Mesendoderm (in vitro differentiated cells): Measurements from ENCODE around the gene MMP17.

Experiments
- DNase-seq: peaks from one replicate; pipeline ENCODE4 v3.0.0; 2013
- H2AK5ac ChIP-seq: 2 replicates; pipeline ENCODE4 v1.6.1; 2013; ENCODE audit warnings: low read length, inconsistent platforms
- H2BK120ac ChIP-seq: 2 replicates; pipeline ENCODE4 v1.6.1; 2013; ENCODE audit warnings: low read depth, mild to moderate bottlenecking, low read length, moderate library complexity, mixed read lengths
- H2BK15ac ChIP-seq: replicated peaks from 2 replicates; pipeline ENCODE4 v1.6.1; 2013; ENCODE audit warnings: low read depth, mild to moderate bottlenecking, moderate library complexity
- H2BK5ac ChIP-seq: 2 replicates; pipeline ENCODE4 v1.6.1; 2013; ENCODE audit warnings: low read length, inconsistent platforms
- H3K18ac ChIP-seq: 2 replicates; pipeline ENCODE4 v1.6.1; 2013; ENCODE audit warnings: mild to moderate bottlenecking, low read length, mixed read lengths
- H3K23ac ChIP-seq: one replicate; pipeline ENCODE4 v1.6.1; 2013; ENCODE audit warnings: low read length
- H3K27ac ChIP-seq: 2 replicates; pipeline ENCODE4 v1.5.1; 2013; ENCODE audit warnings: low read depth, mild to moderate bottlenecking, inconsistent platforms, low read length, moderate library complexity
- H3K27me3 ChIP-seq: 2 replicates; pipeline ENCODE4 v1.6.1; 2013; ENCODE audit warnings: low read length, control low read depth, mild to moderate bottlenecking, inconsistent platforms; ENCODE audit not compliant: insufficient read depth, poor library complexity
- H3K36me3 ChIP-seq: 2 replicates; pipeline ENCODE4 v1.6.1; 2013; ENCODE audit warnings: low read length, inconsistent platforms; ENCODE audit not compliant: control insufficient read depth, insufficient read depth
- H3K4ac ChIP-seq: one replicate; pipeline ENCODE4 v1.6.1; 2013; ENCODE audit warnings: low read depth, mild to moderate bottlenecking, low read length, moderate library complexity
- H3K4me1 ChIP-seq: 2 replicates; pipeline ENCODE4 v1.6.1; 2013; ENCODE audit warnings: low read depth, low read length, inconsistent platforms; ENCODE audit not compliant: control insufficient read depth
- H3K4me2 ChIP-seq: 2 replicates; pipeline ENCODE4 v1.6.1; 2013; ENCODE audit warnings: low read length
- H3K4me3 ChIP-seq: 2 replicates; pipeline ENCODE4 v1.5.1; 2013; ENCODE audit warnings: mild to moderate bottlenecking, low read length
- H3K56ac ChIP-seq: one replicate; pipeline ENCODE4 v1.6.1; 2013; ENCODE audit warnings: low read length
- H3K79me1 ChIP-seq: 2 replicates; pipeline ENCODE4 v1.6.1; 2013; ENCODE audit warnings: low read length, inconsistent platforms
- H3K79me2 ChIP-seq: 2 replicates; pipeline ENCODE4 v1.6.1; 2013; ENCODE audit warnings: mild to moderate bottlenecking, low read length; ENCODE audit not compliant: control insufficient read depth, insufficient read depth
- H3K9ac ChIP-seq: 2 replicates; pipeline ENCODE4 v1.6.1; 2013; ENCODE audit warnings: low read length, inconsistent platforms
- H4K5ac ChIP-seq: one replicate; pipeline ENCODE4 v1.6.1; 2013; ENCODE audit warnings: low read length
- H4K8ac ChIP-seq: one replicate; pipeline ENCODE4 v1.6.1; 2013; ENCODE audit warnings: low read depth, mild to moderate bottlenecking, control low read depth, low read length, moderate library complexity
- WGBS: extraction: QIAGEN DNeasy Blood & Tissue Kit; methylation state at CpG from one replicate; pipeline ENCODE4 v1.1.7; 2013; ENCODE audit warnings: low lambda C conversion rate, missing lambda C conversion rate; ENCODE audit not compliant: insufficient coverage; ENCODE audit errors: extremely low coverage; 5-methylcytosine and 5-hydroxymethylcytosine counted together

Gene MMP17

GRCh38 chr12:131842169-131842568, 14.0 kb downstream of the MMP17 start:
- no peak overlapping the region for H2AK5ac ChIP-seq
- WGBS = no CpG with 5 or more reads among the region's 15 CpGs

GRCh38 chr12:131843527-131843926, 15.3 kb downstream of the MMP17 start:
- WGBS = no CpG with 5 or more reads among the region's 16 CpGs

More at GRCh38 chr12:131842169-131842568, 14.0 kb downstream of the MMP17 start:
- Histone ChIP-seq H3K18ac (no peak overlapping the region), H4K5ac (no peak overlapping the region), H2BK15ac (no peak overlapping the region), H3K36me3 (no peaks in the 10 kb centered on the region), H3K79me2 (no peaks in the 10 kb centered on the region), H3K23ac (no peak overlapping the region), H2BK120ac (no peak overlapping the region), H3K27ac (no peak overlapping the region), H3K9ac (no peak overlapping the region), H3K4ac (no peak overlapping the region), H3K4me3 (no peak overlapping the region), H4K8ac (no peak overlapping the region), H3K4me1 (no peaks in the 10 kb centered on the region), H3K56ac (no peak overlapping the region), H2BK5ac (no peak overlapping the region), H3K4me2 (no peak overlapping the region), H3K27me3 (no peaks in the 10 kb centered on the region), H3K79me1 (no peaks in the 10 kb centered on the region)
- no peak for DNase-seq

GRCh38 chr12:131844140-131844539, 15.9 kb downstream of the MMP17 start:
- Histone ChIP-seq H3K36me3 (no peaks in the 10 kb centered on the region), H3K4me2 (no peak overlapping the region), H2BK5ac (no peak overlapping the region), H3K79me1 (no peaks in the 10 kb centered on the region), H2BK120ac (no peak overlapping the region), H3K79me2 (no peaks in the 10 kb centered on the region), H3K27me3 (no peaks in the 10 kb centered on the region), H2BK15ac (no peak overlapping the region), H2AK5ac (no peak overlapping the region), H3K23ac (no peak overlapping the region), H3K56ac (no peak overlapping the region), H3K27ac (no peak overlapping the region), H3K9ac (no peak overlapping the region), H3K4ac (no peak overlapping the region), H3K18ac (no peak overlapping the region), H3K4me1 (no peaks in the 10 kb centered on the region), H3K4me3 (no peak overlapping the region), H4K5ac (no peak overlapping the region), H4K8ac (no peak overlapping the region)
- no peak for DNase-seq
- no CpG with 5 or more reads among the region's 11 CpGs for WGBS

More at GRCh38 chr12:131843527-131843926, 15.3 kb downstream of the MMP17 start:
- Histone ChIP-seq H3K4me1 (no peaks in the 10 kb centered on the region), H3K4ac (no peak overlapping the region), H3K9ac (no peak overlapping the region), H3K27me3 (no peaks in the 10 kb centered on the region), H4K8ac (no peak overlapping the region), H2BK5ac (no peak overlapping the region), H3K36me3 (no peaks in the 10 kb centered on the region), H3K27ac (no peak overlapping the region), H3K56ac (no peak overlapping the region), H3K23ac (no peak overlapping the region), H2AK5ac (no peak overlapping the region), H3K79me2 (no peaks in the 10 kb centered on the region), H3K18ac (no peak overlapping the region), H2BK120ac (no peak overlapping the region), H4K5ac (no peak overlapping the region), H3K4me2 (no peak overlapping the region), H3K79me1 (no peaks in the 10 kb centered on the region), H2BK15ac (no peak overlapping the region), H3K4me3 (no peak overlapping the region)
- DNase-seq = no peak

- H3K27ac ChIP-seq = no peak overlapping the region
- H3K9ac ChIP-seq = no peak overlapping the region
- H3K36me3 ChIP-seq = no peaks in the 10 kb centered on the region
- no peak overlapping the region for H3K4me3 ChIP-seq
- no CpG with 5 or more reads among the region's 25 CpGs for WGBS
- H2BK120ac ChIP-seq = no peak overlapping the region
- no peak overlapping the region for H3K4me2 ChIP-seq
- H4K8ac ChIP-seq = no peak overlapping the region
- no peak overlapping the region for H2BK5ac ChIP-seq
- no peaks in the 10 kb centered on the region for H3K79me2 ChIP-seq
- H3K4me1 ChIP-seq = no peaks in the 10 kb centered on the region
- H2AK5ac ChIP-seq = no peak overlapping the region
- H3K27me3 ChIP-seq = no peaks in the 10 kb centered on the region
- DNase-seq = no peak
- no peak overlapping the region for H4K5ac ChIP-seq
- H3K79me1 ChIP-seq = no peaks in the 10 kb centered on the region
- H3K23ac ChIP-seq = no peak overlapping the region
- H2BK15ac ChIP-seq = no peak overlapping the region
- no peak overlapping the region for H3K4ac ChIP-seq
- no peak overlapping the region for H3K18ac ChIP-seq
- no peak overlapping the region for H3K56ac ChIP-seq
These were observed 16.5 kb downstream of the MMP17 start for GRCh38 chr12:131844656-131845055.

GRCh38 chr12:131845121-131845520, 16.9 kb downstream of the MMP17 start:
- Histone ChIP-seq H3K23ac (no peak overlapping the region), H3K27ac (no peak overlapping the region), H2BK120ac (no peak overlapping the region), H3K4me3 (no peak overlapping the region), H2AK5ac (no peak overlapping the region), H2BK5ac (no peak overlapping the region), H3K56ac (no peak overlapping the region), H3K27me3 (no peaks in the 10 kb centered on the region), H3K4ac (no peak overlapping the region), H3K9ac (no peak overlapping the region), H3K4me2 (no peak overlapping the region), H3K4me1 (no peaks in the 10 kb centered on the region), H3K79me1 (no peaks in the 10 kb centered on the region), H4K8ac (no peak overlapping the region), H3K79me2 (no peaks in the 10 kb centered on the region), H3K18ac (no peak overlapping the region), H3K36me3 (no peaks in the 10 kb centered on the region), H2BK15ac (no peak overlapping the region), H4K5ac (no peak overlapping the region)
- WGBS = no CpG with 5 or more reads among the region's 29 CpGs
- DNase-seq = no peak

GRCh38 chr12:131847456-131847855, 19.3 kb downstream of the MMP17 start:
- Histone ChIP-seq H2AK5ac (no peak overlapping the region), H3K18ac (no peak overlapping the region), H3K27ac (no peak overlapping the region), H3K36me3 (no peaks in the 10 kb centered on the region), H3K27me3 (no peaks in the 10 kb centered on the region), H2BK5ac (no peak overlapping the region), H4K5ac (no peak overlapping the region), H2BK15ac (no peak overlapping the region), H3K4me2 (no peak overlapping the region), H4K8ac (no peak overlapping the region), H3K56ac (no peak overlapping the region), H3K4me3 (no peak overlapping the region), H3K79me2 (no peaks in the 10 kb centered on the region), H2BK120ac (no peak overlapping the region), H3K4me1 (no peaks in the 10 kb centered on the region), H3K79me1 (no peaks in the 10 kb centered on the region), H3K9ac (no peak overlapping the region), H3K23ac (no peak overlapping the region), H3K4ac (no peak overlapping the region)
- no peak for DNase-seq
- WGBS = no CpG with 5 or more reads among the region's 10 CpGs
